Activated CD4-positive, alpha-beta T cell treated with anti-CD3 and anti-CD28 coated beads, Interleukin-2, Interleukin-6, amounts not matched to agents 100 ng/mL and 50 ng/mL, durations not matched to agents 16 hours and 8 hours (primary cell): ENCODE data around the gene RHOF.
A peak's percentile ranks its signal among the peaks of the same experiment; 100 is the strongest.

Experiments used
- DNase-seq: peaks from one replicate; pipeline ENCODE4 v3.0.0-alpha.2; 2020

The RHOF gene

GRCh38 chr12:121804417-121805111 lies 11.1 kb upstream of the RHOF start:
- peak; percentile 57 for DNase-seq

DNA sequence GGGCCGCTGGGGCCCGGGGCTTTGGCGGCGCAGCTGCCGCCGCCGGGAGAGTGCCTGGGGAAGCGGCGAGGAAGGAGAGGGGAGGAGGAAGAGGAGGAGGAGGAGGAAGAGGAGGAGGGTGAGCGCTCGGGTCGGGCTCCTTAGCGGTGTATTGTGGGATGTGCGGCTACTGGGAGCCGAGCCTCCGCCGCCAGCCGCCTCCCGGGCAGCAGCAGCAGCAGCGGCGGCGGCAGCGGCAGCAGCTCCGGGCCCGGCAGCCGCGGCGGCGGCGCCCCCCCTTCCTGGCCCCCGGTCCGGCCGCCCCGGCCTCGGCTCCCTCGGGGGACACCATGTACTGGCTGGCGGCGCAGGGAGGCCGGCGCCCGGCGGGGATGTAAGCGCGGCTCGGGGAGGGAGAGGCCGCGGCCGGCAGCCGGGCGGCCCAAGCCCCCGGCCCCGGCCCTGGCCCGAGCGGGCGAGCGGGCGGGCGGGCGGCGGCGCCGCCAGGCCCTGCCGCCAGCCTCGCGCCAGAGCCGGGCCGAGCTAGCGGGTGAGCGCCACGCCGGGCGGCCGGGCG lies 10.5 kb upstream of the RHOF start, which contains the start of gene SETD1B:
TSS of gene SETD1B (plus strand) at position 149 of the 556 bp plus-strand sequence. CDS start 729 bp downstream, outside the sequence.
- DNase-seq = peak; percentile 82

DNA sequence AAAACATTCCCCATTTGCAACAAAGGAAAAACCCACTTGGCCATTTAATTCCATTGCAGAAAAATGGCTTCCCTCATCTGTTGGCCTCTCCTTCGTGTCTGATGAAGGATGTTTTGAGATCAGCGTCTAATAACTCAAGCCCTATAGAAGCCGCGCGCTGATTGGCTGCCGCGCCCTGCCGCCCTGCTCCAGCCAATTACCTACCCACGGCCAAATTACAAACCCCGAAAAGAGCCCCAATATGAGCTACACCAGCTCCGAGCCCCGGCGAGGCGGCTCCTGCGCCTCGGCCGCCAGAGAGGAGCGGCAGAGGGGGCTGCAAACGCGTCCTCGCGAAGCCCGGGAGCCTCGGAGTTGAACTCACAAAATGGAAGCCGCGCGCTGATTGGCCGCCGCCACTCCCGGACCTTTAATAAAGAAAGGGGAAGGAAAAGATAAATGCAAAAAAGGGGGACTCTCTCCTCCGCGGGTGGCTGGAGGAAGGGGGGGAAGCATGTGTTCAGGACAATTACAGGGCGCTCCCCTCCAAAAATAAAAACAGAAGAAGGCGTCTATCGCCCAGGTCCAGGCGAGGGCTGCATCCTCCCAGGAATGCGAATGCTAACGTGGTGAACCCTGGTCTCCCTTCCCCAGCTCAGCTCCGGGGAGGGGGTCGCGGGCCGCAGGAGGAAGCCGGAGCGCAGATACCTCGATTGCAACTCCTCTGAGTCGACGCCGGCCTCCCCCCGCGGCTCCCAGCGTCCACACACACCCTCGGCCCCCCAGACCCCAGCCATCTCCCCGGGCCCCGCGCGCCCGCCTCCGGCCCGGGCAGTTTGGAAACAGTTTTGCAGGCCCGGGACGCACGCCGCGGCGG lies 9.6 kb upstream of the RHOF start:
- peak; percentile 96 for DNase-seq

- DNase-seq = no peak
Measured at GRCh38 chr12:121802485-121802842, 9.0 kb upstream of the RHOF start.

DNA sequence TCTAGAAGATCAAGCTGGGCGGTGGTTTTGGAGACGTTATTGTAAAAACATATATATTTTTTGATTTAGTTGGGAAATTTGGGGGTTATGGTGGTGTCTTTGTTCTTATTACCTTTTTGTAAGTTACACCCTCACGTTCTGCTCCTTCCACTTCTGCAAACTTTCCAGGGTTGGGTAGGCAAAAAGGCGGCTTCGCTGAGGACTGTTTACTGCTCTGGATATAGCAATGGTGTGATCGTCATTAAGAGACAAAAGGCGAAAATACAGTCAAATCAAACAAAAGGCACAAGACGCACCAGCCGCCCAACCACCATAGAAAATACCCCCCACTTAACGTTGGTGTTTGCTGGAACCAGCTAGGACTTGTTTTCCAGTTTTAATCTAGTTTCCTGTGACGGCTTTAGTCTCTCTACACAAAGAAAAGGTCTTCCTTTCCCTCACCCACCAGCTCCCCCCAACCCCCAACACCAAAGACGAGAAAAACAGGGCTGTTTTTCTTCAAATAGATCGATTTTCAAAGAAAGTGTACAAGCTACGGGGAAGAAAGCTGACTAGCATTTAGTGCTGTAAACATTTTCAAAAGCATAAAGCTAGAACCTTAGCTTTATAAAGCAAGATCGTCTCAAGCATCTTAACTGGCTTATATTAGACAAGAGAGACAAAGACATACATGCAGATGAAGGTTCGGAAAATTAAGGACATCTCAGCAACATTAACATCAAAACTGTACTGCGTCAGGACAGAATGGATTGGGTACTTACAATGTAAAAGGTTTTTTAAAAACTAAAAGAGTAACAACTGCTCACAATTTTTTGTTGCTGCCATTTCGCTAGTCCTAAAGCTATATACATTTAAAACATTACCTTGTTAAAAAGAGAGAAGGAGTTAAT lies 8.4 kb upstream of the RHOF start:
- peak; percentile 71 for DNase-seq

- DNase-seq = peak; percentile 76
Measured at GRCh38 chr12:121800694-121801594, 7.5 kb upstream of the RHOF start.

- peak; percentile 90 for DNase-seq
Measured at GRCh38 chr12:121799842-121800693, 6.6 kb upstream of the RHOF start.

DNA sequence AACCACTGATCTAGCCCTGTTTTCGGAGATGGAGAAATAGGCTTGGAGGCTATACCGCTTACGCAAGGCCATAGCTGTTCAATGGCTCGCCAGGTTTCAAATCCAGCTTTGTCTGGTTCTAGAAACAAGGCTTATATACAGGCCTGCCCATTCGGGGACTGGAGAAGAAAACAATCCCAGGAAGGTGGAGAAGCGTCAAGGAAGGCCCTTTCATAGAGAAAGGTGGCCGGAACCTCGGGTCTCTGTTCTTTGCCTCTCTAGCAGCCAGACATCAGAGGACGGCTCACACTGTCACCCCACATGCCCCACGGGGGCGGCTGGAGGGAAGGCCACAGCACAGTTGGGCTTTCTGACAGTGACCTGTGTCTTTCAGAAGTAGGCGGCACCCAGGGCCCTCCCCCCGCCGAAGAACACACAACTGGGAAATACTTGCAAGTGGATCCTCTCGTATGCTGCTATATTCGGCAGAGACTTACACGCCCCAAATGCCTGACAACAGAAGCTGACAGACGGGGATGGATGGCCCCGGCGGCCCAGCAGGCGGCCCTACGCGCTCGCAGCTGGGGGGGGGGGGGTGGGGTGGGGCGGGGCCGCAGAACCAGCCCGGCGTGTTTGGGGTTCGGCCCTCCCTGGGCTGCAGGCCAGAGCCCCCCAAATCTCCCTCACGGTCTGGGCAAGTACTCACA lies 5.8 kb upstream of the RHOF start:
- peak; percentile 63 for DNase-seq

GRCh38 chr12:121798787-121799155 lies 5.3 kb upstream of the RHOF start:
- DNase-seq = no peak

DNA sequence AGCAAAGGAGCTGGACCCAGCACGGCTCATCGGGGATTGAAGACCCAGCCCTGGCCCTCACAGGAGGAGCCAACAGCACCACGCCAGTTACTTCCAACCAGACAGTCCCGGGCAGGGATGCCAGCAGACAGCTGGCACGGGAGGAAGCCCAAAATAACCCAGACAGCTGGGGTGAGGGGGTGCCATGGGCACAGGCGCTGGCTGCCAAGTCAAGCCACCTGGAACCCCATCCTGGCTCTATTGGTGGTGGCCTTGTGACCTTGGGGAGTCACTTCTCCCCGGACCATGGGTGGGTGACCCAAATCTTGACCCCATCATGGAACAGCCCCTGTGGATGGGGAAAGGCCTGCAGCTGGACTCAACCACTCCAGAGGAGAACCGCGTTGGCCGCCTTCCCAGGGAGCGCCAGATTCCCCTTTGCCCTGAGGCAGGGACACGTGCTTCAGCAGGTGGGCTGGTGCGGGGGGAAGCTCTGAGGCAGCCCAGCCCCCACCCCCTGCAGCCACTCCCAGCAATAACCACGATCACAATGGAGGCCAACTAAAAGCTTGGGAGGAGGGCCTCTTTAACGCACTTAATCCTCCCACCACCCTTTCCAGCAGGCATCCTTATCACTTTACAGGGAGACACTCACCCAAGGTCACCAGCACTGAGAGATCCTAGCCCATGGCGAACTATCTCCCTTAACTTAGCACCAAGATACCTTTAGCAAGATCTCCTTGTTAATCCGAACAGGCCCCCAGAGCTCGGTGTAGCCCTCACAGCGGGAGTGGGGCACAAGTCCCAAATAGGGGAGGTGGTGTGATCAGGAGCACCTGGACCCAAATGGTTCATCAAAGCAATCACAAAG lies 4.7 kb upstream of the RHOF start:
- no peak for DNase-seq

- DNase-seq = no peak
Measured at GRCh38 chr12:121796855-121797751, 3.6 kb upstream of the RHOF start.

DNA sequence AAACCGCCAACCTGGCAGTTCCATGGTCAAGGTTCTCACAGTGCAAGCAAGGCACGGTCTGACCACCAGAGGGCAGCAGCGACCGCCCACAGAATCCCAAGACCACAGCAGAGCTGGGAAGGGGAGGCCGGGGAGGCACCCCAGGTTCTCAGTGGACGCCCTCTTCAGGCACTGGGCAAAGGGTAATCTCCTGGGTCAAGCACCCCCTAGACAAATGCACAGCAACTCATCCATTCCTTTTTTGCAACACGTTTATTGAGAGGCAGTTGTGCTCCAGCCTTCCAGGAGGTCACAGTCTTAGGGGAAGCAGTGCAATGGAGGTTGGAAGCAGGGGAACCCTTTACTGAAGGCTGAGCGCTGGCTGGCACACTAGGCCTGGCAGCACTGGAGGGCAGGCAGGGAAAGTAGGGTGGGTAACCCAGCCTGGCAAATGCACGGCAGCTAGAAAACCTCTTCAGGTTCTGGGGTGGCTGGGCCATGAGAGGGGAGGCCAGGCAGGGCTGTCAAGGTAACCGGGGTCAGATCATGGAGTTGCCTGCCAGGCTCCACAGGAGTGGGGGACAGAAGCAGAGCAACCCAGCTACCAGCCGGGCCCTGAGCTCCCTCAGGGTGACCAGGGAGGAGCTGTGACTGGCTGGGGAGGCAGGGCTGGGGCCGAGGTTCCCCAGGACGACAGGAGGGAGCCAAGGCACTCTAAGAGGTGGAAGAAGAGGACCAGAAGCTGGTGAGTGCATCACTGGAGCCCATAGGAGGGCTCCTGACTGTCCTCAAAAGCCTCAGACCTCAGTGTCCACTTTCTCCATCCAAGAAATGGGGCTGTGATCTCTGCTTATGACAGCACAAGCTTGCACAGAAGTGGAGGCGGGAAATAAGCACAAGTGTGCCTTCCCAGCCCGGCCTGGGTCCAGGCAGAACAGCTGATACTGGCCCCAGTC lies 1.8 kb upstream of the RHOF start:
- DNase-seq = peak; percentile 91

GRCh38 chr12:121794534-121795033 lies 1.1 kb upstream of the RHOF start:
- no peak for DNase-seq

DNA sequence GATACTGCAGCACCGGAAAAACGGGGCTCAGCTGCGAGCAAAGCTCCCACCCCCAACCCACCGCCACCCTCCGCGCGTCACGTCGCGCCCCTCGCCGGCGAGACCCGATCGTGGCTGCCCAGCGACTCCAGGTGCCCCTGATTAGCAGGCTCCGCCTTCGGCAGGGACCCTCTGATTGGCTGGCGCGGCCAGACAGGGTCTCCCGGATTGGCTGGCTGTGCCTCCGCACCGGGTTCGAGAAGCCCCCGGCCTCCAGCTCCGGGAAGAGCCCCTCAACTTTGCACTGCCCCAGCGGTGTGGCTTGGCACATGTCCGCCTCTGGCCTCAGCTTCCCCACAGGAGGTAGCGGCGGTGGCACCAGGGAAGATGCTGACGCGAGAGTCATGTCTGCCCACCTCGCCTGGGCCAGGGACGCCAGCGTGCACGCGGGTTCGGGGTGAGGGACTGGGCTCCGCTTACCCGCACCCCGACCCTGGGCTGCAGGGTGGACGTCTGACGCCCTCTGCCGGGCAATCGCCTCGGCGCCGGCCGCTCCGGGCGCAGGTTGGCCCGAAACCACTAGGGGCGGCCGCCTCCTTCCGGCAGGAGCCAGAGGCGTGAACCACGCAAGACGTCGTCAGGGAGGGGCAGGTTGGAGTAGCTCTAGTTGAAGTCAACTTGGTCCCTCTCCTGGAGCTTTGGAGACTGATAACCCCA lies 498 bp upstream of the RHOF start:
- DNase-seq = peak; percentile 98

DNA sequence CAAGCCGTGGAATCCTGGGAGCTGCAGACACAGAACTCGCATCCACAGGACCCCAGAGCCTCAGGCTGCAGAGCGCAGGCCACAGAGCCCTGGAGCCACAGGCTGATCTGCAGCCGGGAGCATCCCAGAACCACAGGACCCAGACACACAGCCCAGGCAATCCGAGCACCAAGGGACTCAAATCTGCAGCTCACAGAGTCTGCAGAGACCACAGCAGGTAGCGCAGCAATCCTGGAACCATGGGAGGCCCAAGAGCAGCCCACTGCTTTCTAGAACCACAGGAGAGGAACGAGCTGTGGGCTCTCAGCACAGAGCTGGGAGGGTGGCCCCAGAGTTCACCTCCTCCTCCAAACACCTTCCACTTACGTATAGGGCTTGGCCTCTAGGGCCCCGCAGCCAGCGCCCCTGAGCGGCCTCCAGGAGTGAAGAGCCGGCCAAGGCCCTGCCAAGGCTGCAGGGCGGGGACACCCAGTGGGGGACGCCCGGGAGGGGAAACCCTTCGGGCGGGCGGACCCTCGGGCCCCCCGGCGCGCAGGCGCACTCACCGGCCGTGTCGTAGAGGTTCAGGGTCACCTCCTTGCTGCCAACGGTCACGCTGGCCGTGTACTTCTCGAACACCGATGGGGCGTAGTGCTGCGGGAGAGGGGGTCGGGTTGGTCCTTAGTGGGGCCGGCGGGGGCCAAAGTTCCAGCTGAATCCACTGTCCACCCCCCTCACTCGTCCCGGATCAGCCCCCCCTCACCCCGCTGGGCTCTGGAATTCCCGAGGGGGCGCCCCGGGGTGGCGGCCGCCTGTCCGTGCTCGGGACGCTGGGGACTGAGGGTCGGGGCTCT lies 665 bp downstream of the RHOF start:
- DNase-seq = peak; percentile 71
